ENCODE results near the gene CHRM4. TPM values are rescaled to one million over a fixed set of nuclear protein-coding genes. Genes with fewer than 3 reads are reported as not detected.

The CHRM4 gene
- polyA plus RNA-seq, 2 of the 4 experiments (the other 2 are of a cell fraction) = 0.17 to 0.28 TPM

DNA sequence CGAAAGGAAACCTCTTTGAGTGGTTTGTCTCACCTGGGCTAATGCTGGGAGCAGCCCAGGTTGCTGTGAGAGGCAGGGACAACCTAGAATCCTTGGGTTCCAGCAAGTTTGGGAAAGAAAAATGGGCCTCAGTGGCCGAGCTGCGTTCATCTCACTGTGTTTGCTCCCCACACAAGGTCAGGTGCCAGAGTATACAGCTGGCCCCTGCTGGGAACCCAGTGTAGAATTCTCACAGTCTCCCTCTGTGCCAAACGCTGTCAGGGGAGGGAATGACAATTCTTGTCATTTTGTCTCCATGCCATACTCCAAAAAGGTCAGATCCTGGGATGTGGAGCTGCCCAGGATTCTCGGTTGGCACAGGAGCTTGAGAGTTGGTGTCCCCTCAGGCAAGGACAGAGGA, 40.0 kb downstream of the CHRM4 start:
- H3K4me2 ChIP-seq = no peak overlapping the region

DNA sequence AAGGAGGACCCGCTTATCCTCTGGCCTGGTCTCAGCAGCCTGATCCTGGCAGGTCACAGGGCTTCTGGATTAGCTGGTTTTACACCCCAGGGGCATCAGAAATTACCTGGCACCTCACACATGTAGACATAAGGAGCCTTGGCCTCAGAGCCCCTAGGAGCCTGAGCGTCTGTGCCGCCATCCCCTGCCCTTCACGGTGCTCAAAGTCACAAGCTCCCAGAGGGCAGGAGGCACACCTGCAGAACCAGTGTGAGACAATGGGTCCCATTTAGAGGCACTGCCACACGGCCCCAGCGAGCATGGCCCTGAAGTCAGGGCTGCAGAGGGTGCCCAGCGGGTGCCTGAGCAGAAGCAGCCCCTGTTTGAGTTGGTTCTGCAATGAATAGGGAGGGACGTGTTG, 40.4 kb downstream of the CHRM4 start:
- ChIA-PET POLR2A (no interaction called here), CTCF (interaction anchor here (0.5 to 25.2 kb wide), 8 partner anchors 16 to 469 kb away, joined by 3 to 325 read pairs (median 3); no protein-coding TSS in a partner anchor)
- FAIRE-seq = no peak
- 73% methylated on average over 6 of the region's 8 CpGs for WGBS (ENCODE audit: missing lambda C conversion rate)
- TF ChIP-seq, protein P1, sequence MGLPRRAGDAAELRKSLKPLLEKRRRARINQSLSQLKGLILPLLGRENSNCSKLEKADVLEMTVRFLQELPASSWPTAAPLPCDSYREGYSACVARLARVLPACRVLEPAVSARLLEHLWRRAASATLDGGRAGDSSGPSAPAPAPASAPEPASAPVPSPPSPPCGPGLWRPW (IDR thresholded peaks at IDR 0.05) = no peak
- TF ChIP-seq, protein P2, sequence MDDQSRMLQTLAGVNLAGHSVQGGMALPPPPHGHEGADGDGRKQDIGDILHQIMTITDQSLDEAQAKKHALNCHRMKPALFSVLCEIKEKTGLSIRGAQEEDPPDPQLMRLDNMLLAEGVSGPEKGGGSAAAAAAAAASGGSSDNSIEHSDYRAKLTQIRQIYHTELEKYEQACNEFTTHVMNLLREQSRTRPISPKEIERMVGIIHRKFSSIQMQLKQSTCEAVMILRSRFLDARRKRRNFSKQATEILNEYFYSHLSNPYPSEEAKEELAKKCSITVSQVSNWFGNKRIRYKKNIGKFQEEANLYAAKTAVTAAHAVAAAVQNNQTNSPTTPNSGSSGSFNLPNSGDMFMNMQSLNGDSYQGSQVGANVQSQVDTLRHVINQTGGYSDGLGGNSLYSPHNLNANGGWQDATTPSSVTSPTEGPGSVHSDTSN (IDR thresholded peaks at IDR 0.05) = no peak
- TF ChIP-seq SREBF2 (IDR thresholded peaks at IDR 0.05) (no peak), CHD4 (IDR thresholded peaks at IDR 0.05; ENCODE audit: borderline replicate concordance) (no peak), GATA3 (IDR thresholded peaks at IDR 0.05; ENCODE audit: borderline replicate concordance) (no peak), CBX2 (IDR thresholded peaks at IDR 0.05; ENCODE audit: borderline replicate concordance, low read depth) (no peak), MAZ (IDR thresholded peaks at IDR 0.05; ENCODE audit: borderline replicate concordance, low read depth, low read length) (no peak), HOXB5 (CRISPR knock-in tag; IDR thresholded peaks at IDR 0.05) (no peak), EHF (CRISPR knock-in tag; IDR thresholded peaks at IDR 0.05) (no peak), HDAC2 (IDR thresholded peaks at IDR 0.05) (no peak), SMC3 (IDR thresholded peaks at IDR 0.05) (no peak), BHLHE40 (IDR thresholded peaks at IDR 0.05; ENCODE audit: low read depth, low read length) (no peak), POLR2AphosphoS2 (conservative IDR thresholded peaks at IDR 0.05; ENCODE audit: low read length) (no peak), CHD2 (IDR thresholded peaks at IDR 0.05; ENCODE audit: low read length, partially characterized antibody) (no peak), TFCP2L1 (CRISPR knock-in tag; IDR thresholded peaks at IDR 0.05) (no peak), PHF8 (IDR thresholded peaks at IDR 0.05; ENCODE audit: borderline replicate concordance, low read depth) (no peak), RFX5 (IDR thresholded peaks at IDR 0.05) (no peak), NPAS2 (CRISPR knock-in tag; IDR thresholded peaks at IDR 0.05; ENCODE audit: borderline replicate concordance) (no peak), CEBPB (IDR thresholded peaks at IDR 0.05) (no peak)
- TF ChIP-seq, protein P3, sequence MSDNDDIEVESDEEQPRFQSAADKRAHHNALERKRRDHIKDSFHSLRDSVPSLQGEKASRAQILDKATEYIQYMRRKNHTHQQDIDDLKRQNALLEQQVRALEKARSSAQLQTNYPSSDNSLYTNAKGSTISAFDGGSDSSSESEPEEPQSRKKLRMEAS (IDR thresholded peaks at IDR 0.05) = no peak
- Histone ChIP-seq H3K27ac (no peak overlapping the region), H3K4me1 (peaks cover 16% of the 10 kb centered on the region), H3K4me2 (no peak overlapping the region), H3K4me3 (no peak overlapping the region), H3K9me3 (no peaks in the 10 kb centered on the region)
- DNase-seq (ENCODE audit: low read depth in 1 of 2, low spot score in 1 of 2) = no peak
- ATAC-seq = no peak

More for the DNA sequence above, 40.0 kb downstream of the CHRM4 start:
- TF ChIP-seq JUN (IDR thresholded peaks at IDR 0.05) = no peak
- no peak for TF ChIP-seq HOXA7 (CRISPR knock-in tag; IDR thresholded peaks at IDR 0.05)
- TF ChIP-seq MAZ (IDR thresholded peaks at IDR 0.05; ENCODE audit: borderline replicate concordance, low read depth, low read length) = no peak
- TF ChIP-seq, protein P4, sequence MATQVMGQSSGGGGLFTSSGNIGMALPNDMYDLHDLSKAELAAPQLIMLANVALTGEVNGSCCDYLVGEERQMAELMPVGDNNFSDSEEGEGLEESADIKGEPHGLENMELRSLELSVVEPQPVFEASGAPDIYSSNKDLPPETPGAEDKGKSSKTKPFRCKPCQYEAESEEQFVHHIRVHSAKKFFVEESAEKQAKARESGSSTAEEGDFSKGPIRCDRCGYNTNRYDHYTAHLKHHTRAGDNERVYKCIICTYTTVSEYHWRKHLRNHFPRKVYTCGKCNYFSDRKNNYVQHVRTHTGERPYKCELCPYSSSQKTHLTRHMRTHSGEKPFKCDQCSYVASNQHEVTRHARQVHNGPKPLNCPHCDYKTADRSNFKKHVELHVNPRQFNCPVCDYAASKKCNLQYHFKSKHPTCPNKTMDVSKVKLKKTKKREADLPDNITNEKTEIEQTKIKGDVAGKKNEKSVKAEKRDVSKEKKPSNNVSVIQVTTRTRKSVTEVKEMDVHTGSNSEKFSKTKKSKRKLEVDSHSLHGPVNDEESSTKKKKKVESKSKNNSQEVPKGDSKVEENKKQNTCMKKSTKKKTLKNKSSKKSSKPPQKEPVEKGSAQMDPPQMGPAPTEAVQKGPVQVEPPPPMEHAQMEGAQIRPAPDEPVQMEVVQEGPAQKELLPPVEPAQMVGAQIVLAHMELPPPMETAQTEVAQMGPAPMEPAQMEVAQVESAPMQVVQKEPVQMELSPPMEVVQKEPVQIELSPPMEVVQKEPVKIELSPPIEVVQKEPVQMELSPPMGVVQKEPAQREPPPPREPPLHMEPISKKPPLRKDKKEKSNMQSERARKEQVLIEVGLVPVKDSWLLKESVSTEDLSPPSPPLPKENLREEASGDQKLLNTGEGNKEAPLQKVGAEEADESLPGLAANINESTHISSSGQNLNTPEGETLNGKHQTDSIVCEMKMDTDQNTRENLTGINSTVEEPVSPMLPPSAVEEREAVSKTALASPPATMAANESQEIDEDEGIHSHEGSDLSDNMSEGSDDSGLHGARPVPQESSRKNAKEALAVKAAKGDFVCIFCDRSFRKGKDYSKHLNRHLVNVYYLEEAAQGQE (IDR thresholded peaks at IDR 0.05) = no peak
- TF ChIP-seq, protein P5, sequence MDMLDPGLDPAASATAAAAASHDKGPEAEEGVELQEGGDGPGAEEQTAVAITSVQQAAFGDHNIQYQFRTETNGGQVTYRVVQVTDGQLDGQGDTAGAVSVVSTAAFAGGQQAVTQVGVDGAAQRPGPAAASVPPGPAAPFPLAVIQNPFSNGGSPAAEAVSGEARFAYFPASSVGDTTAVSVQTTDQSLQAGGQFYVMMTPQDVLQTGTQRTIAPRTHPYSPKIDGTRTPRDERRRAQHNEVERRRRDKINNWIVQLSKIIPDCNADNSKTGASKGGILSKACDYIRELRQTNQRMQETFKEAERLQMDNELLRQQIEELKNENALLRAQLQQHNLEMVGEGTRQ (IDR thresholded peaks at IDR 0.05) = no peak
- TF ChIP-seq RFX5 (IDR thresholded peaks at IDR 0.05) = no peak
- TF ChIP-seq HDAC2 (IDR thresholded peaks at IDR 0.05) = no peak
- TF ChIP-seq FOSL2 (IDR thresholded peaks at IDR 0.05) = no peak
- no peak for TF ChIP-seq FOSL2 (CRISPR knock-in tag; IDR thresholded peaks at IDR 0.05)
- 86% methylated on average over 5 of the region's 5 CpGs for WGBS (ENCODE audit: missing lambda C conversion rate)
- H3K9me3 ChIP-seq = no peaks in the 10 kb centered on the region
- ChIA-PET CTCF (interaction anchor here (0.9 to 25.2 kb wide), 8 partner anchors 16 to 112 kb away, joined by 3 to 325 read pairs (median 6); partner anchors contain the start of gene CHRM4), POLR2A (no interaction called here)
- no peak overlapping the region for H3K27ac ChIP-seq
- peaks cover 16% of the 10 kb centered on the region for H3K4me1 ChIP-seq
- DNase-seq (ENCODE audit: low read depth in 1 of 2, low spot score in 1 of 2) (no peak), FAIRE-seq (no peak), ATAC-seq (no peak)
- no peak overlapping the region for H3K4me3 ChIP-seq
